Loucy (cell line): ENCODE results near the gene PPM1L.

Experiments
- EZH2phosphoT487 ChIP-seq: fragments of 200-600 bp; IDR thresholded peaks from 2 replicates; pipeline ENCODE4 v1.6.1; 2018; ENCODE audit warnings: antibody characterized with exemption, mild to moderate bottlenecking, moderate library complexity, borderline replicate concordance
- TF ChIP-seq, protein P1 (sequence below): fragments of 200-600 bp; sonication (generic); conservative IDR thresholded peaks from 2 replicates; pipeline ENCODE4 v1.5.1; 2014; ENCODE audit warnings: mild to moderate bottlenecking, antibody characterized with exemption, low read length

DNA sequence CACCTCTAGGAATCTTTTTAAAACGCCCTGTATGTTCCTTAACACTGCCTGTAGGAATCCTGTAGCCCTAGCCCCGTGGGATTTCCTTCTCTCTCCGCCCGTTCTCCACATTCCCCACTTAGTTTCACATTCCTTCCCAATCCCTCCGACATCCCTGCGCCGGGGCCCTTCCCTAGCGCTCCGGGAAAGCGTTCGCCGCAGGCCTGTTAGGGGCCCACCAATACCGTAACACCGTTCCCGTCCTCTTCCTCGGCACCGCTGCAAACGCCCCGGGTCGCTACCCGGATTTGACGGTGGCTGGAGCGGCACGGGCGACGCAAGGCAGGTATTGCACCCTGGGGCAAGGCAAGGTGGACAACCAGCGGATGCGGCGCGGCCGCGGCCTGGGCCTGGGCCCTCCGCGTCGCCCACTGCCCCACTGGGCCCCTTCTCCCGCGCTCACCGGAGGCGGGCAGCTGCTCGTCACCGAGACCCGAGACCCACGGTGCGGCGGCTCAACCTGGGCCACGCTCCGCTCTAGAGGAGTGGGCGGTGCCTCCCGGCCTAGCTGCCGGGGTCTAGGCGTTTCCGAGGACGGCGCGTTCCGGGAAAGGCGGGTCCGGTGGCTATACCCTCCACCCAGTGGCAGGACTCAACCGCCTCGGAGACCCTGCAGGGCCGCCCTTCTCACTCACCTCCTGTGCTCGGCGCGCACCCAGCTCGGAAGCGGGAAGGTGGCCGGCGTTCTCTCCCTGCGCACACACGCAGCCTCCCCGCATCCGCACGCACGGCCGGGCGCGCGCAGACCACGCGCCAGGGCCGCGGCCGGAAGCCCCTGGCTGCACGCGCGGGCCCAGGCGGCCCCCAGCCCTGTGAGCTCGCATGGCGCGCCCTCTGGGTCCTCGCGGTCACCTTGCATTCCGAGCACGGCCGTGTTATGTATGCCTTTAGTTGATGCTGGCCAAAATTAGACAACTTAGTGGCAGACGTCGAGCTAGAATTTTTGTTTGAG, 348.8 kb downstream of the PPM1L start, which contains the start of gene B3GALNT1:
- TF ChIP-seq, protein P1, sequence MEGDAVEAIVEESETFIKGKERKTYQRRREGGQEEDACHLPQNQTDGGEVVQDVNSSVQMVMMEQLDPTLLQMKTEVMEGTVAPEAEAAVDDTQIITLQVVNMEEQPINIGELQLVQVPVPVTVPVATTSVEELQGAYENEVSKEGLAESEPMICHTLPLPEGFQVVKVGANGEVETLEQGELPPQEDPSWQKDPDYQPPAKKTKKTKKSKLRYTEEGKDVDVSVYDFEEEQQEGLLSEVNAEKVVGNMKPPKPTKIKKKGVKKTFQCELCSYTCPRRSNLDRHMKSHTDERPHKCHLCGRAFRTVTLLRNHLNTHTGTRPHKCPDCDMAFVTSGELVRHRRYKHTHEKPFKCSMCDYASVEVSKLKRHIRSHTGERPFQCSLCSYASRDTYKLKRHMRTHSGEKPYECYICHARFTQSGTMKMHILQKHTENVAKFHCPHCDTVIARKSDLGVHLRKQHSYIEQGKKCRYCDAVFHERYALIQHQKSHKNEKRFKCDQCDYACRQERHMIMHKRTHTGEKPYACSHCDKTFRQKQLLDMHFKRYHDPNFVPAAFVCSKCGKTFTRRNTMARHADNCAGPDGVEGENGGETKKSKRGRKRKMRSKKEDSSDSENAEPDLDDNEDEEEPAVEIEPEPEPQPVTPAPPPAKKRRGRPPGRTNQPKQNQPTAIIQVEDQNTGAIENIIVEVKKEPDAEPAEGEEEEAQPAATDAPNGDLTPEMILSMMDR: no peak
- no peak for TF ChIP-seq EZH2phosphoT487
